NCI-H446 (cell line): ENCODE results near the gene WHAMM.
"Not testable (repeated sequence)": the region's sequence is repeated elsewhere in the genome, so short reads cannot be mapped to it uniquely, and the experiment has no call there.

Experiments
- DNase-seq, 2 experiments: peaks; one replicate each; lab custom pipeline; 2025; lab: John Stamatoyannopoulos, UW

WHAMM gene

DNA sequence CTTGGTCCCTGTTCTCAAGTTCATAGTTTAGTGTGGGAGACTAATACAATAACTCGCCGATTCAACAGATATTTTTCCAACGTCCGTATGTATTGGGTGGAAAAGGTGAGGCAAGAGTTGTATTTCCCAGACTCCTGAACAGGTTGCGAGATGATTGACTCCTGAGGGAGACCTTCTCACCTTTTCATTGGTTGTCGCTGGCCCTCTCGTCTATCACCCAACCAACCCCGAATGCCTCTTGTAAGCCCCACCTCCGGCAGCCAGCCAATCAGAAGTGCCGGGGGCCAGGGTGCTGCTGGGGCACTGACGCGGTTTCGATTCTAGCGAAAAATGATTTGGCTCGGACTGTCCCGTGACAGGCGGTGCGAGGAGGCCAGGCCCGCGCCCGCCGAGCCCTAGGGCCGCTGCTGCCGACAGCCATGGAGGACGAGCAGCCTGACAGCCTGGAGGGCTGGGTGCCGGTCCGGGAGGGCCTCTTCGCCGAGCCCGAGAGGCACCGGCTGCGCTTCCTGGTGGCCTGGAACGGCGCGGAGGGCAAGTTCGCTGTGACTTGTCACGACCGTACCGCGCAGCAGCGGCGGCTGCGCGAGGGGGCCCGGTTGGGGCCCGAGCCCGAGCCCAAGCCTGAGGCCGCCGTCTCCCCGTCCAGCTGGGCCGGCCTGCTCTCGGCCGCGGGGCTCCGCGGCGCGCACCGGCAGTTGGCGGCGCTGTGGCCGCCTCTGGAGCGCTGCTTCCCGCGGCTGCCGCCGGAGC is at the start of gene WHAMM:
Gene WHAMM (plus strand): TSS at position 321 of the 753 bp plus-strand sequence. CDS start 99 bp downstream, at position 420.
- peak; percentile 96 for DNase-seq

GRCh38 chr15:82763361-82764116 is 45.9 kb upstream of the WHAMM start:
- DNase-seq: no peak

DNA sequence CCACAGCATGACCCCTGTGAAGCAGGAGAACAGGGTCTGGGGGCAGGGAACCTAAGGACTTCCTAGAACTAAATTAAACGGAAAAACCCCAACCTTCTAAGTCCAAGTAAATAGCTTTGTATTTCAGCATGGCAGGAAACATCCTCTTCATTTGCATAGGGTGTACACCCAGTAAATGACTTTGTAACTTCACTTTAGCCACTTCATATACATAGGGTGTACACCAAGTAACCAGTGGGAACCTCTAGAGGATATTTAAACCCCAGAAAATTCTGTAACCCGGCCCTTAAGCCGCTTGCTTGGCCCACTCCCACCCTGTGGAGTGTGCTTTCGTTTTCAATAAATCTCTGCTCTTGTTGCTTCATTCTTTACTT is 45.3 kb upstream of the WHAMM start:
- DNase-seq: no peak

- DNase-seq: no peak
These were observed 44.7 kb upstream of the WHAMM start for GRCh38 chr15:82764740-82765139.

DNA sequence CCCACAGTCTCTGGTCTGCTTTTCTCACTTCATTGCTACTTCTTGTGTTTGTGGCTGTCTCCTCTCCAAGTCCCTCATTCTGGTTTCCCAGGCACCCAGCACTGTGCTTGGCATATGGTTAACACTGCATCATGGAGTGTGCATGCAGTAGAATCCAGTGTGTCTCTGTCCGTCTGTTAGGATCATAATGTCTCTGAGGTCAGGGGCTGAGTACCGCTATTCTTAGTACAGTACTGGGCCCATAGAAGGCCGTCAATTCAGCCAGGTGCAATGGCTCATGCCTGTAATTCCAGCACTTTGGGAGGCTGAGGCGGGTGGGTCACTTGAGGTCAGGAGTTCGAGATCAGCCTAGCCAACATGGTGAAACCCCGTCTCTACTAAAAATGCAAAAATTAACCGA is 43.2 kb upstream of the WHAMM start:
- DNase-seq: not testable (repeated sequence)

DNA sequence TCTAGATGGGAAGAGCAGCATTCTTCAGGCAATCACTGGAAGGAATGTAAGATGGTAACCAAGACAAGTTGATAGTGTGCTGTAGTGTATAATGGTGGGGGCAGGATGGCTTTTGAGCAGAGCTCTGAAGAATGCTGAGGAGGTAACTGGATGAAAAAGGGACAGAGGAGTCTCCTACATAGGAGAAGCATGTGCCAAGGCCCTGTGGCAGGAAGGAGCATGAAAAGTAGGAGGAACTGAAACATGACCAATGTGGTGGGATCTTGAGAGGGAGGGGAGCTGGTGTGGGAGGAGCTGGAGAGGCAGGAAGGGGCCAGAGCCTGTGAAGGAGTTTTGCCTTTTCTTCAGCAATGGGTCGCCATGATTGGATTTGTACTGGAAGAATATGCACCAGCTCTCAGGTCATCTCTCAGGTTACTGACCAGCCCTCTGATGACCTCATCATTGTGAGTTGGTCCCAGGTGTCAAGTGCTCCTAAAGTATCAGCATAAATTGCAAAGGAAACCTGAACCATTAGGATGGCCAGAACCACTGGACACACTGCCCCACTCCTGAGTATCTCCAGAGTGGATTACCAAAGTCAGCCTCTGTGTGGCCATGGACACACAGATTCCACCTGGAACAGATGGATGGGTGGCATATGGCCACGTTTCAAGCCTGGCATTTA is 42.1 kb upstream of the WHAMM start:
- no peak for DNase-seq

GRCh38 chr15:82768414-82769054 is 40.9 kb upstream of the WHAMM start:
- DNase-seq: no peak

GRCh38 chr15:82771789-82772607 is 37.4 kb upstream of the WHAMM start:
- DNase-seq: no peak

GRCh38 chr15:82774496-82774895 is 34.9 kb upstream of the WHAMM start:
- DNase-seq: no peak

GRCh38 chr15:82778755-82779154 is 30.7 kb upstream of the WHAMM start:
- DNase-seq: no peak

DNA sequence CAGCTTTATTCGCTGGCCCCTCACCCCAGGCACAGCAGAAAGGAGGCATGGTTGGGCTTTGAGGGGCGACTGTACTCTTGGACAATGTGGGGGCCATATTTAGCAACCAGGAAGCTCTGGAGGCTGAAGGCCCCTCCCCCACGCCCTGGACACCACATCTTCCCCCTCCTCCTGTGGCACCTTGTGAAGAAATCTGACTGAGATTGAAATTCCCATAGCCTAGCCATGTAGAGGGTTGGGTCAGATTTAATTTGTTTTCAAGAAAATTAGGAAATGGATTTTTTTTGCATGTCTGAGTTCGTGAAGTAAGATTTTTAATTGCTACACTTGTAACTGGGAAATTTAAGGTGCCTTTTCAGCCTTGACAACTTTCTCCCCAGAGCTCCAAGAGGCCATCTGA is 28.1 kb upstream of the WHAMM start:
- no peak for DNase-seq

DNA sequence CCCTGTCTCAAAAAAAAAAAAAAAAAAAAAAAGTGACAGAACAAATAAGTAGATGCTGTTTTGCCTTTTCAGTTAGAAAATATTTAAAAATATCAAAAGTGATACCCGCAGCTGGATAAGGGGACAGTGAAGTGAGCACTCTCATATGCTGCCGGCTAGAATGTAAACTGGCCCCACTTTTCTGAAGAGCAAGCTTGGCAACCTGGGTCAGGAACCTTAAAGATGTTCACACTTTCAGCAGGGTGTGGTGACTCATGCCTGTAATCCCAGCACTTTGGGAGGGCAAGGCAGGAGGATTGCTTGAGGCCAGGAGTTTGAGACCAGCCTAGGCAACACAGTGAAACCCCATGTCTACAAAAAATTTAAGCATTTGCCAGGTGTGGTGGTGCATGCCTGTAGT is 20.9 kb upstream of the WHAMM start:
- no peak for DNase-seq

DNA sequence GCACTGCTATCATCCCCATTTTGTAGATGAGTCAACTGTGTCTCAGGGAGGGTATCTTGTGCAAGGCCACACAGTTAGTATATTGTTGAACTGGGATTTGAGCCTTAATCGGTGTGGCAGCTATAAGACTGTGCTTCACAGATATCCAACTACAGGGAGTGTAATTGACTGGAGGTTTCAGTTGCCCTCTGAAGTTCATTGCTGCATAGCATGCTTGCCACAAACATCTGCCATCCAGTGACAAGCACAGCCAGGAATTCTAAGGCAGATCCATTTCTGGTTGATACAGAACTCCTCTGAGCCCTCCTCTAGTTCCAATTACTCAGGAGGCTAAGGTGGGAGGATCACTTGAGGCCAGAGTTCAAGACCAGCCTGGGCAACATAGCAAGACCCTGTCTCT is 19.9 kb upstream of the WHAMM start:
- DNase-seq: no peak

GRCh38 chr15:82790321-82790720 is 19.1 kb upstream of the WHAMM start:
- DNase-seq: no peak

- no peak for DNase-seq
These were observed 17.4 kb upstream of the WHAMM start for GRCh38 chr15:82792068-82792467.

GRCh38 chr15:82793737-82794136 is 15.7 kb upstream of the WHAMM start:
- DNase-seq: no peak

DNA sequence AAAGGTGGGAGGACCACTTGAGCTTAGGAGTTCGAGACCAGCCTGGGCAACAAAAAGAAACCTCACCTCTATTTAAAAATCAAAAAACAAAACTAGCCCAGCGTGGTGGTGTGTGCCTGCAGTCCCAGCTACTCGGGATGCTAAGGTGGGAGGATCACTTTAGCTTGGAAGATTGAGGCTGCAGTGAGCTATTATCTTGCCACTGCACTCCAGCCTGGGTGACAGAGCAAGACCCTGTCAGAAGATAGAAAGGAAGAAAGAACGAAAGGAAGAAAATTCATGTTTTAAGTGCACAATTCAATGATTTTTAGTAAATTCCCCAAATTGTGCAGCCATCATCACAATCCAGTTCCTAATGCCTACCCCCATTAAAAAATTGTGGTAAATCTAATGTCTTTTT is 11.3 kb upstream of the WHAMM start:
- DNase-seq: no peak

DNA sequence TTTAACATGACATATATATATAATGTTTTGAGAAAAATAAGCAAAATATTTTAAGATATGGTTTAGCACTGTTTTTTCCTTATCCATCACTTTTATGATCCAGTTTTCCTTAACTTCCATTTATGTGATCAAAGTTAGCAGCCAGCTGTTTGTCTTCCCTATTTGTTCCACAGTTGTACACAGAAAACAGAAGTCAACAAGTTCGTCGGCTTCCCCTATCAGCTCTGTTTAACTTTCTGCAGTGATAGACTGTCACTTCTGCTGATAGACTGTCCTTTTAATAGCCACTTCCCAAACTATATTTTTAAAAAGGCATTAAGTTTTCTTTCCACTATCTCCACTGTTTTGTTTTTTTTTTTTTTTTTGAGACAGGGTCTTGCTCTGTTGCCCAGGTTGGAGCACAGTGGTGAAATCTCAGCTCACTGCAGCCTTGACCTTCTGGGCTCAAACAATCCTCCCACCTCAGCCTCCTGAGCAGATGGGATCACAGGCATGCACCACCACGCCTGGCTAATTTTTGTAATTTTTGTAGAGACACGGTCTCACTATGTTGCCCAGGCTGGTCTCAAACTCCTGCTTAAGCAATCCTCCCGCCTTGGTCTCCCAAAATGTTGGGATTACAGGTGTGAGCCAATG is 10.8 kb upstream of the WHAMM start:
- no peak for DNase-seq

DNA sequence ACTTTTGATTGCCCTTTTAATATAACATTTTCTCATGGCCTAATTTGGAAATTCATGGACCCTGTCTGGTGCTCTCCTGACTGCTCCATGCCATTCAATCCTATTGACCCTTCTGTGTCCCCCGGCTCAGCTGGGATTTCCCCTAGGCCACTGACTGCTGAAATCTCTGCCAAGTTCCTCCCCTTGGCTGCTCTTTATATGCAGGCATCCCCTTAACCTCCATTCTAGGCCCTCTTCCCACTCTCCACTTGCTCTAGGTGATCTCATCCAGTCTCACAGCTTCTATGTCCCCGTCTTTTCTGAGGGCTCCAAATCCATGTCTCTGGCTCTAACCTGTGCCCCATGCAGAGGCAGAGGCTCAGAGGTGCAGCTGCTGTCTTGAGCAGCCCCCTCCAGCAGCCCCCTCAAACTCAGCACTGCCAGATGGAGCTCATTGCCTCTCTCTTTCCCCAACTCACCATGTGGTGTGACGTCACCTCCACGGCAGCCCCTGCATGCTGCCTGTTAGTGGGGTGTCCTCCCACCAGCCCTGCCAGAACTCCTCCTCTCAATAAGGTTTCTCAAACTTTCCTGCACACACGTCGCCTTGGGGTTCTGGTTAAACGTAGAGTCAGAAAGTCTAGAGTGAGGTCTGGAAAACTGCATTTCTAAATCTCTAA is 10.1 kb upstream of the WHAMM start:
- DNase-seq: no peak

DNA sequence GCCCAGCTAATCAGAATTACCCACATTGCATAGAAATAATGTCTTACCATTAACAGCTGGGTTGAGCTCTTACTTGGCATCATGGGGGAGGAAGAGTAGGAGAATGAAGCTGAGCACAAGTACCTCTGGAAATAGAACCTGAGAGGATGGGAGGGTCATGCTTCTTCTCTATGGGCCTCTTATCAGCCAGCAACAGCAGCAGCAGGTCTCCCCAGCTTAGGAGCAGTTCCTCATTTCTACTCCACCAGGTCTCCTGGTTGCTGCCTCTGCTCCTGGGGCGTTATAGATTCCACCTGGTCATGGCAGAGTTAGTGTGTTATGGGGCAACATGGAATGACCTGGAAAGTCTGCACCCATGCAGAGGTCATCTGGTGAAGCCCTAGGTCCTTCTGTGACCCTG is 6.9 kb upstream of the WHAMM start:
- DNase-seq: no peak
